GM10847 (cell line): ENCODE data around the gene CDC42EP5.

ENCODE experiments used
- POLR2A ChIP-seq: IDR thresholded peaks from 2 replicates; pipeline ENCODE4 v1.6.1; 2011; ENCODE audit not compliant: insufficient read length; ENCODE audit errors: extremely low read depth

Gene CDC42EP5

GRCh38 chr19:54462655-54463530 lies 10.2 kb downstream of the CDC42EP5 start:
- TF ChIP-seq POLR2A = no peak

GRCh38 chr19:54462047-54462654 lies 10.9 kb downstream of the CDC42EP5 start:
- no peak for TF ChIP-seq POLR2A

- TF ChIP-seq POLR2A = no peak
Observed at GRCh38 chr19:54461613-54462012, 11.5 kb downstream of the CDC42EP5 start.

GRCh38 chr19:54461210-54461609 lies 11.9 kb downstream of the CDC42EP5 start:
- TF ChIP-seq POLR2A = no peak

- no peak for TF ChIP-seq POLR2A
Observed at GRCh38 chr19:54460230-54461005, 12.7 kb downstream of the CDC42EP5 start.

GRCh38 chr19:54459282-54460229 lies 13.5 kb downstream of the CDC42EP5 start:
- no peak for TF ChIP-seq POLR2A

- TF ChIP-seq POLR2A = no peak
Observed at GRCh38 chr19:54458648-54459281, 14.3 kb downstream of the CDC42EP5 start.

GRCh38 chr19:54457773-54458647 lies 15.1 kb downstream of the CDC42EP5 start:
- TF ChIP-seq POLR2A = no peak

- no peak for TF ChIP-seq POLR2A
Observed at GRCh38 chr19:54456423-54457373, 16.4 kb downstream of the CDC42EP5 start.

GRCh38 chr19:54455786-54456422 lies 17.2 kb downstream of the CDC42EP5 start:
- no peak for TF ChIP-seq POLR2A

GRCh38 chr19:54454781-54455675 lies 18.1 kb downstream of the CDC42EP5 start:
- no peak for TF ChIP-seq POLR2A
